ENCODE measurements around the gene CXorf49B.
"Not testable (repeated sequence)": the region's sequence is repeated elsewhere in the genome, so short reads cannot be mapped to it uniquely, and the experiment has no call there.

DNA sequence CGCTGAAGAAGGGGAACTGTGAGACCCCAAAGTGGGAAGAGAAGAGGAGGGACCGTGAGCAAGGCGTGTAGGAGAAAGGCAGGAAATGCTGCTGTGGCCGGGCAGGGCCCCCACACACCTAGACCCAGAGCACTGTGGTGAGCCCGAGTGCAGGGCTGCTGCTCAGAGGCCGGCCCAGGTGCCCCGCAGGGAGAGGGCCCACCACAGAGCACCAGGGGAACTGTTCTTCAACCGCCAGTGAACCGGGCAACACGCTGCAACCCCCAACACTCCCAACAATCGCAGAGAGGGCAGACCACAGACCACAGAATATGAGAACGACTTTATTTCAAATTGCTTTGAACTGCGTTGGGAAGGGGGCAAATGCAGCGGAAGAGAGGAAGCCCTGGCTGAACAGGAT, 49.1 kb upstream of the CXorf49B start:
- TF ChIP-seq, protein P1, sequence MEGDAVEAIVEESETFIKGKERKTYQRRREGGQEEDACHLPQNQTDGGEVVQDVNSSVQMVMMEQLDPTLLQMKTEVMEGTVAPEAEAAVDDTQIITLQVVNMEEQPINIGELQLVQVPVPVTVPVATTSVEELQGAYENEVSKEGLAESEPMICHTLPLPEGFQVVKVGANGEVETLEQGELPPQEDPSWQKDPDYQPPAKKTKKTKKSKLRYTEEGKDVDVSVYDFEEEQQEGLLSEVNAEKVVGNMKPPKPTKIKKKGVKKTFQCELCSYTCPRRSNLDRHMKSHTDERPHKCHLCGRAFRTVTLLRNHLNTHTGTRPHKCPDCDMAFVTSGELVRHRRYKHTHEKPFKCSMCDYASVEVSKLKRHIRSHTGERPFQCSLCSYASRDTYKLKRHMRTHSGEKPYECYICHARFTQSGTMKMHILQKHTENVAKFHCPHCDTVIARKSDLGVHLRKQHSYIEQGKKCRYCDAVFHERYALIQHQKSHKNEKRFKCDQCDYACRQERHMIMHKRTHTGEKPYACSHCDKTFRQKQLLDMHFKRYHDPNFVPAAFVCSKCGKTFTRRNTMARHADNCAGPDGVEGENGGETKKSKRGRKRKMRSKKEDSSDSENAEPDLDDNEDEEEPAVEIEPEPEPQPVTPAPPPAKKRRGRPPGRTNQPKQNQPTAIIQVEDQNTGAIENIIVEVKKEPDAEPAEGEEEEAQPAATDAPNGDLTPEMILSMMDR (IDR thresholded peaks at IDR 0.05; ENCODE audit: low read depth, low read length, missing input control), result not testable (repeated sequence)
- TF ChIP-seq, protein P2, sequence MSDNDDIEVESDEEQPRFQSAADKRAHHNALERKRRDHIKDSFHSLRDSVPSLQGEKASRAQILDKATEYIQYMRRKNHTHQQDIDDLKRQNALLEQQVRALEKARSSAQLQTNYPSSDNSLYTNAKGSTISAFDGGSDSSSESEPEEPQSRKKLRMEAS (IDR thresholded peaks at IDR 0.05), result not testable (repeated sequence)
- TF ChIP-seq TAF1 (conservative IDR thresholded peaks at IDR 0.05); RAD21 (IDR thresholded peaks at IDR 0.05); SP1 (IDR thresholded peaks at IDR 0.05); FOXA1 (IDR thresholded peaks at IDR 0.05): not testable (repeated sequence)
- TF ChIP-seq, protein P3, sequence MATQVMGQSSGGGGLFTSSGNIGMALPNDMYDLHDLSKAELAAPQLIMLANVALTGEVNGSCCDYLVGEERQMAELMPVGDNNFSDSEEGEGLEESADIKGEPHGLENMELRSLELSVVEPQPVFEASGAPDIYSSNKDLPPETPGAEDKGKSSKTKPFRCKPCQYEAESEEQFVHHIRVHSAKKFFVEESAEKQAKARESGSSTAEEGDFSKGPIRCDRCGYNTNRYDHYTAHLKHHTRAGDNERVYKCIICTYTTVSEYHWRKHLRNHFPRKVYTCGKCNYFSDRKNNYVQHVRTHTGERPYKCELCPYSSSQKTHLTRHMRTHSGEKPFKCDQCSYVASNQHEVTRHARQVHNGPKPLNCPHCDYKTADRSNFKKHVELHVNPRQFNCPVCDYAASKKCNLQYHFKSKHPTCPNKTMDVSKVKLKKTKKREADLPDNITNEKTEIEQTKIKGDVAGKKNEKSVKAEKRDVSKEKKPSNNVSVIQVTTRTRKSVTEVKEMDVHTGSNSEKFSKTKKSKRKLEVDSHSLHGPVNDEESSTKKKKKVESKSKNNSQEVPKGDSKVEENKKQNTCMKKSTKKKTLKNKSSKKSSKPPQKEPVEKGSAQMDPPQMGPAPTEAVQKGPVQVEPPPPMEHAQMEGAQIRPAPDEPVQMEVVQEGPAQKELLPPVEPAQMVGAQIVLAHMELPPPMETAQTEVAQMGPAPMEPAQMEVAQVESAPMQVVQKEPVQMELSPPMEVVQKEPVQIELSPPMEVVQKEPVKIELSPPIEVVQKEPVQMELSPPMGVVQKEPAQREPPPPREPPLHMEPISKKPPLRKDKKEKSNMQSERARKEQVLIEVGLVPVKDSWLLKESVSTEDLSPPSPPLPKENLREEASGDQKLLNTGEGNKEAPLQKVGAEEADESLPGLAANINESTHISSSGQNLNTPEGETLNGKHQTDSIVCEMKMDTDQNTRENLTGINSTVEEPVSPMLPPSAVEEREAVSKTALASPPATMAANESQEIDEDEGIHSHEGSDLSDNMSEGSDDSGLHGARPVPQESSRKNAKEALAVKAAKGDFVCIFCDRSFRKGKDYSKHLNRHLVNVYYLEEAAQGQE (IDR thresholded peaks at IDR 0.05), result not testable (repeated sequence)
- TF ChIP-seq, protein P4, sequence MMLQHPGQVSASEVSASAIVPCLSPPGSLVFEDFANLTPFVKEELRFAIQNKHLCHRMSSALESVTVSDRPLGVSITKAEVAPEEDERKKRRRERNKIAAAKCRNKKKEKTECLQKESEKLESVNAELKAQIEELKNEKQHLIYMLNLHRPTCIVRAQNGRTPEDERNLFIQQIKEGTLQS (IDR thresholded peaks at IDR 0.05), result not testable (repeated sequence)
